Measurements from ENCODE around the gene YTHDF1. TPM values are rescaled to one million over a fixed set of nuclear protein-coding genes. Genes with fewer than 3 reads are reported as not detected.

YTHDF1 gene
- total RNA-seq, 1 donor from 2014 or later, result 32.6 TPM

GRCh38 chr20:63154395-63154794 lies 61.5 kb downstream of the YTHDF1 start:
- TF ChIP-seq CTCF (IDR thresholded peaks at IDR 0.05), result no peak
- ATAC-seq (ENCODE audit: low read depth), result no peak
- POLR2A ChIA-PET, result no interaction called here
- CTCF ChIA-PET, result no interaction called here
- Mint-ChIP-seq H3K36me3 (ENCODE audit: low read depth) (no peaks in the 10 kb centered on the region), H3K4me3 (no peak overlapping the region), H3K27ac (no peak overlapping the region), H3K27me3 (peaks cover 21% of the 10 kb centered on the region), H3K4me1 (no peaks in the 10 kb centered on the region), H3K9me3 (no peaks in the 10 kb centered on the region)
- DNase-seq, result no peak
- intact Hi-C loops (cut with micrococcal nuclease), result no loop called here

DNA sequence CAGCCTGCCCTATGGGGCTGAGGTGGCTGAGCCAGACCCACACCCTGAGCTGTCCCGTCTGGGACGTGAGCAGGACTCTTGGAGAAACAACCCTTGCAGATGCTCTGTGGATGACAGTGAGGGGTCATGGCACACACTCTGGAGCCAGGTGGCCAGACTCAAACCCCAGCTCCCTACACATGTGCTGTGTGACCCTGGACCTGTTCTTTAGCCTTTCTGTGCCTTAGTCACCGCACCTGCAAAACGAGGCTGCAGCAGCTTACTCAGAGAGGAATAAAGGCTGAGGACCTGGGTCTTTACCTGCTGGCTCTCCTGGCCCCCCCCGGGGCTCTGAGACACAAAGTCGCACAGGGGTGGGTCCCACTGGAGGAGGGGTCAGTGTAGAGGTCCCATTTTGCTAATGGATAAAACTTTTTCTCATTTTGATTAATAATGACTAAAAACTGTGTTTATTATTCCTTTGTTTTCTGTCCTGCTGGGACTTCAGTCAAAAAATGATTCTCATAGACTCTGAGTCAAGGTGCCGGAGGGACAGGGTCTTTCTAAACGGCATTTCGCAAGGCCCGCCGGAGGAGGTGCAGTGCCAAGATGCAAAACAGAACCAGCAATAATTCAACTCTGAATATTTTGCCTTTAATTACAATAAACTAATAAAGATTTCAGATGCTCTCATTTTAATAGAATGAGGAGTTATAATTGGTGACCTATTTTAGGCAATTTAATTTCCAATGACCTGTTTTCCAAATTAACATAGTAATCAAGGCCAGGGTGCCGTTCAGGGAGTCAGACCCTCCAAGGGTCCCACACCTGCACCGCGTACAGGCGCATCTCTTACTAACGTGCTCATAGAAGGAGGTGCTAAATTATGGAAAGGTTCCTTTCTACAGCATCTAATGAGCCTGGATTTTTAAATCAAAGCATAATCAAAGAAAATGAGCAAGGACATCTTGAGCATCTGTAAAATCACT lies 62.4 kb downstream of the YTHDF1 start:
- ATAC-seq (ENCODE audit: low read depth) (no peak), DNase-seq (no peak)
- no peaks in the 10 kb centered on the region for H3K36me3 Mint-ChIP-seq (ENCODE audit: low read depth)
- peaks cover 26% of the 10 kb centered on the region for H3K27me3 Mint-ChIP-seq
- no peak for TF ChIP-seq CTCF (IDR thresholded peaks at IDR 0.05)
- ChIA-PET CTCF (no interaction called here), POLR2A (no interaction called here)
- H3K4me3 Mint-ChIP-seq, result no peak overlapping the region
- intact Hi-C loops (cut with micrococcal nuclease), result no loop called here
- no peaks in the 10 kb centered on the region for H3K4me1 Mint-ChIP-seq
- H3K27ac Mint-ChIP-seq, result no peak overlapping the region
- H3K9me3 Mint-ChIP-seq, result no peaks in the 10 kb centered on the region

DNA sequence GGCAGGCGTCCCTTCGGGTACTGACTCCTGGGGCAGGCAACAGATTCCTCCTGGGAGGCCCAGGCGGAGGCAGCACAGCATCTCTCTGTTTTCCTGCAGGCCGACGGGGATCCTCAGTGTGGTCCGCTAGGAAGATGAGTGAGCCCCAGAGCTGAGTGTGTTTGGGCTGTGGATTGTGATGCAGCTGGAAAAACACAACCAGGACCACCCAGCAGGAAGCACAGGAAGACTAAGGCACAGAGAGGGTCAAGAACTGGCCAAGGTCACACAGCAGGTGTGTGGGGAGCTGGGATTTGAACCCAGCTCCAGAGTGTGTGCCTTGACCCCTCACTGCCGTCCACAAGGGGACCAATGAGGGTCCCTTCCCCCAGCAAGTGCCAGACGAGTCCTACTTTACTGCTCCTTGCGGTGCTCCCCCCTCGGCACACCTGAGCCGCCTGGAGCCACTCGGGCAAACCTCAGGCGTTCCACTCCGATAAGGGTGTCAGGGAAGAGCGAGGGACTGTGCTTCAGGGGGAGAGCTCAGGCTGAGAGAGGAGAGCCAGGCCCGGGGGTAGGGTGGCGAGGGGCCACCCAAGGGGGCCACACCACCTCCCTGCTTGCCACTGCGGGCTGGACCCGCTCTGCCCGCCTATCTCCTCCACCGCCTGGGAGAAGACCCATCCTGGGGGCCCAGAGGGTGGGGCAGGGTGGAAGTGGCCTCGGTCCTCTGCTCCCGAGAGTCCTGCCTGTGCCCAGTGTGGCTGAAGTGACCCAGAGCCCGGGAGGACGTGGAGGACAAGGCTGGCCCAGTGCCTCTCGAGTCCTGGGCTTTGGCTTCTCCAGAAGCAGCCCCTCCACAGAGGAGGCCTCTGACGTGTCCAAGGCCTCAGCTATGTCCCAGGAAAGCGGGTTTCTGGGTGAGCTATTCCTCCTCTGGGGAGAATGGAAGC lies 63.3 kb downstream of the YTHDF1 start:
- H3K36me3 Mint-ChIP-seq (ENCODE audit: low read depth), result peaks cover 5% of the 10 kb centered on the region
- CTCF ChIA-PET, result no interaction called here
- H3K27ac Mint-ChIP-seq, result no peak overlapping the region
- H3K4me3 Mint-ChIP-seq, result no peak overlapping the region
- intact Hi-C loops (cut with micrococcal nuclease), result no loop called here
- ATAC-seq (ENCODE audit: low read depth) (no peak), DNase-seq (no peak)
- peaks cover 7% of the 10 kb centered on the region for H3K9me3 Mint-ChIP-seq
- peaks cover 35% of the 10 kb centered on the region for H3K27me3 Mint-ChIP-seq
- POLR2A ChIA-PET, result no interaction called here
- H3K4me1 Mint-ChIP-seq, result no peaks in the 10 kb centered on the region
- no peak for TF ChIP-seq CTCF (IDR thresholded peaks at IDR 0.05)

DNA sequence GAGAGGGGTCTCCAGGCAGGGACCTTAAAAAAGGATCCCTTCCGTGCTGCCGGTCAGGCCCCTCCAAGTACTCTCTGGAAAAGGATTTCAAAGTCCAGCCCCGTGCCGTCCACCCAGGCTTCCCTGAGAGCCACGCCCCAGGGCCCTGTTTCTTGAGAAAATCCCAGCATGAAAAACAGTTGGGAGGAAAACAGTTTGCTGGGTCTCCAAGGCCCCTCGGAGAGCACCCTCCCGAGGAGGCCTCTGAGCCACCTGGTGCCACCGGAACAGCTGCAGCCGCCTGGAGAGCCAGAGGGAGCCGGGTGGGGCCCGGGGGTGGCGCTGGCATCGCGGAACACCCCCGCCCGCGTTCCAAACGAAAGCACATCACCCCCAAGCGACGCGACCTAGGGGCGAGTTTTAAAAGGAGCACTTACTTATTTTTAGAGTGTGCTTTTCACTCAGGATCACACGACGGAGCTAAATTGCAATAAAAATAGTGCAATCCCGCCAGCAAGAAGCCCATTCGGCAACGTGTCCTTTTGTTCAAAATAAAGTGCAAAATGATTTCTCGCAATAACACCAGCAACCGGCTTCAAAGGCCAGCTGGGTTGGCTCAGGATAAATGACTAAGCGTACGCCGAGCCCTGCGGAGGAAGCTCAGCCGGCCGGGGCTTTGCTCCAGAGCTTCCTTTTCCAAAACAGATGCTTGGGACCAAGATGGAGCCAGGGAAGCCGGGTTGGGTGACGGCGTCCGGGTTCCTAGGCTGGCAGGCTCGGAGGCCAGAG lies 64.2 kb downstream of the YTHDF1 start:
- TF ChIP-seq CTCF (IDR thresholded peaks at IDR 0.05), result no peak
- Mint-ChIP-seq H3K4me1 (no peaks in the 10 kb centered on the region), H3K4me3 (no peak overlapping the region), H3K9me3 (peaks cover 11% of the 10 kb centered on the region), H3K36me3 (ENCODE audit: low read depth) (peaks cover 5% of the 10 kb centered on the region), H3K27me3 (peaks cover 36% of the 10 kb centered on the region), H3K27ac (no peak overlapping the region)
- intact Hi-C loops (cut with micrococcal nuclease), result no loop called here
- POLR2A ChIA-PET, result no interaction called here
- no peak for DNase-seq
- no peak for ATAC-seq (ENCODE audit: low read depth)
- CTCF ChIA-PET, result no interaction called here

Data from activated B cell treated with CpG ODN at 0.5 μM for 24 hours (primary cell).